Uterus (tissue), 2 donors: ENCODE measurements around the gene TMEM141.

ENCODE experiments used
- POLR2A ChIP-seq, 2 donors: fragments of 450-650 bp; IDR thresholded peaks; one replicate each; pipeline ENCODE4 v1.6.1; 2016; ENCODE audit warnings: antibody characterized with exemption in 2 of 2, mild to moderate bottlenecking in 1 of 2, moderate library complexity in 1 of 2
- TF ChIP-seq, protein P1 (sequence below), 4 experiments: fragments of 200-600 bp in 2 of 4; fragments of 450-650 bp in 2 of 4; sonication (generic) in 2 of 4; IDR thresholded peaks; one replicate each; pipeline ENCODE4 v1.5.1; 2016 to 2019; ENCODE audit warnings: antibody characterized with exemption in 4 of 4, mild to moderate bottlenecking in 2 of 4, moderate library complexity in 1 of 4

DNA sequence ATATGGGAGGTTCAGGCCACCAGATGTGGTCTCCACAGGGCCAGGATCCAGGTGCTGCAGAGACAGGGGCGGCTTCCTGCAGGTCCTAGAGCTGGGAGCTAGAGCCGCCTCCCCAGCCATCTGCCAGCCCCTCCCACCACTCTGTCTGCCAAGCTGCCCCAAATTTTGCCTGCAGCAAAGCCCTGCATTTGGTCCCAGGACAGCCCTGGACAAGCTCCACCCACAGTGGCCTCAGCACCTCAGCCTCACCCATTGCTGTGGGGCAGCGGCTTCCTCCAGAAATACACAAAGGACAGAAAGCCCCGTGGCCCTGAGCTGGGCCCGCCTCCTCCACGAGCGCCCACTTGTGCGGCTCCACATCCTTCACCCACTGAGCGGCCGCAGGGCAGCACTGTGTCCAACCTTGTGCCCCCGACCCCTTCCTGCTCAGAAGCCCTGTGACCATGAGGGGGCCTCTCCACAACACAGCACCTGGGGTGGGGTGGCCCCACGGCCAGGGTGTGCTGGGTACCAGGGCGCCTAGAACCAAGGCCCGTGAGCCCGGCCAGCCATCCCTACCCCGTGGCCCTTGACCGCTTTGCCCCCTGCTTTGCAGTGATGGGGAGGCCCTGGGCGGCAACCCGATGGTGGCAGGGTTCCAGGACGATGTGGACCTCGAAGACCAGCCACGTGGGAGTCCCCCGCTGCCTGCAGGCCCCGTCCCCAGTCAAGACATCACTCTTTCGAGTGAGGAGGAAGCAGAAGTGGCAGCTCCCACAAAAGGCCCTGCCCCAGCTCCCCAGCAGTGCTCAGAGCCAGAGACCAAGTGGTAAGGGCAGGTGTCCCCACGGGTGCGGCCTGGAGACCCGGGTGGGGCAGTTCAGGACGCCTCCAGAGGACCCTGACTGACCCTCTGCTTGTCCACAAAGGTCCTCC is 47.4 kb downstream of the TMEM141 start:
- TF ChIP-seq, protein P1, sequence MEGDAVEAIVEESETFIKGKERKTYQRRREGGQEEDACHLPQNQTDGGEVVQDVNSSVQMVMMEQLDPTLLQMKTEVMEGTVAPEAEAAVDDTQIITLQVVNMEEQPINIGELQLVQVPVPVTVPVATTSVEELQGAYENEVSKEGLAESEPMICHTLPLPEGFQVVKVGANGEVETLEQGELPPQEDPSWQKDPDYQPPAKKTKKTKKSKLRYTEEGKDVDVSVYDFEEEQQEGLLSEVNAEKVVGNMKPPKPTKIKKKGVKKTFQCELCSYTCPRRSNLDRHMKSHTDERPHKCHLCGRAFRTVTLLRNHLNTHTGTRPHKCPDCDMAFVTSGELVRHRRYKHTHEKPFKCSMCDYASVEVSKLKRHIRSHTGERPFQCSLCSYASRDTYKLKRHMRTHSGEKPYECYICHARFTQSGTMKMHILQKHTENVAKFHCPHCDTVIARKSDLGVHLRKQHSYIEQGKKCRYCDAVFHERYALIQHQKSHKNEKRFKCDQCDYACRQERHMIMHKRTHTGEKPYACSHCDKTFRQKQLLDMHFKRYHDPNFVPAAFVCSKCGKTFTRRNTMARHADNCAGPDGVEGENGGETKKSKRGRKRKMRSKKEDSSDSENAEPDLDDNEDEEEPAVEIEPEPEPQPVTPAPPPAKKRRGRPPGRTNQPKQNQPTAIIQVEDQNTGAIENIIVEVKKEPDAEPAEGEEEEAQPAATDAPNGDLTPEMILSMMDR (IDR thresholded peaks at IDR 0.05) = no peak
- no peak for TF ChIP-seq POLR2A (IDR thresholded peaks at IDR 0.05)
